ENCODE results near the gene CNTD1.

Gene CNTD1

GRCh38 chr17:42782166-42783061, 16.2 kb upstream of the CNTD1 start:
- Histone ChIP-seq H3K14ac (ENCODE audit: low read length) (no peak overlapping the region), H3K18ac (ENCODE audit: low read length) (no peak overlapping the region), H2BK120ac (ENCODE audit: insufficient read depth, low read length, poor library complexity) (no peak overlapping the region), H2AFZ (ENCODE audit: insufficient read depth, low read length, poor library complexity) (no peak overlapping the region), H3K4ac (ENCODE audit: low read depth, low read length) (no peak overlapping the region), H3K79me1 (ENCODE audit: low read length) (peaks cover 4% of the 10 kb centered on the region), H3K9ac (ENCODE audit: low read length) (no peak overlapping the region), H4K12ac (ENCODE audit: low read depth, low read length) (no peak overlapping the region), H3K79me2 (ENCODE audit: control insufficient read depth, insufficient read depth, low read length, poor library complexity) (peaks cover 4% of the 10 kb centered on the region), H4K91ac (ENCODE audit: low read depth, low read length) (no peak overlapping the region), H3K27me3 (ENCODE audit: insufficient read depth, low read length) (peaks cover 9% of the 10 kb centered on the region), H2BK12ac (ENCODE audit: low read length) (no peak overlapping the region), H3K23ac (ENCODE audit: low read length) (no peak overlapping the region), H3K27ac (ENCODE audit: low read depth, low read length) (no peak overlapping the region), H3K36me3 (ENCODE audit: control insufficient read depth in 1 of 2, insufficient read depth in 2 of 2, low read length in 2 of 2) (peaks cover 16 to 18% of the 10 kb centered on the region in 2 experiments), H4K8ac (ENCODE audit: low read depth, low read length) (no peak overlapping the region), H2BK5ac (ENCODE audit: low read depth, low read length, poor library complexity) (no peak overlapping the region), H3K4me1 (ENCODE audit: control insufficient read depth in 1 of 2, insufficient read depth in 2 of 2, low read length in 2 of 2) (peaks cover 24 to 29% of the 10 kb centered on the region in 2 experiments), H2AK5ac (ENCODE audit: low read length) (peak overlapping the region; percentile 1), H3K4me3 (ENCODE audit: low read depth, low read length) (no peak overlapping the region), H3K4me2 (ENCODE audit: low read length) (no peak overlapping the region), H3K9me3 (ENCODE audit: insufficient read depth, low read depth, low read length) (no peaks in the 10 kb centered on the region)
- DNase-seq = no peak
- WGBS (ENCODE audit: extremely low coverage, insufficient coverage, insufficient read length) = no CpG with 5 or more reads among the region's 29 CpGs

- peak; percentile 74 to 82 for DNase-seq
- Histone ChIP-seq H2BK12ac (ENCODE audit: low read length) (no peak overlapping the region), H2AFZ (ENCODE audit: insufficient read depth, low read length, poor library complexity) (no peak overlapping the region), H2BK5ac (ENCODE audit: low read depth, low read length, poor library complexity) (no peak overlapping the region), H3K4me1 (ENCODE audit: control insufficient read depth in 1 of 2, insufficient read depth in 2 of 2, low read length in 2 of 2) (peaks cover 24 to 29% of the 10 kb centered on the region in 2 experiments), H3K27me3 (ENCODE audit: insufficient read depth, low read length) (peaks cover 9% of the 10 kb centered on the region), H3K9me3 (ENCODE audit: insufficient read depth, low read depth, low read length) (no peaks in the 10 kb centered on the region), H3K23ac (ENCODE audit: low read length) (no peak overlapping the region), H3K4me3 (ENCODE audit: low read depth, low read length) (no peak overlapping the region), H3K9ac (ENCODE audit: low read length) (no peak overlapping the region), H3K14ac (ENCODE audit: low read length) (no peak overlapping the region), H3K4ac (ENCODE audit: low read depth, low read length) (no peak overlapping the region), H4K91ac (ENCODE audit: low read depth, low read length) (peak overlapping the region; percentile 20), H3K79me1 (ENCODE audit: low read length) (peaks cover 4% of the 10 kb centered on the region), H3K18ac (ENCODE audit: low read length) (no peak overlapping the region), H3K4me2 (ENCODE audit: low read length) (peak overlapping the region; percentile 28), H3K27ac (ENCODE audit: low read depth, low read length) (no peak overlapping the region), H4K8ac (ENCODE audit: low read depth, low read length) (no peak overlapping the region), H2AK5ac (ENCODE audit: low read length) (no peak overlapping the region), H3K36me3 (ENCODE audit: control insufficient read depth in 1 of 2, insufficient read depth in 2 of 2, low read length in 2 of 2) (peaks cover 11 to 12% of the 10 kb centered on the region in 2 experiments), H3K79me2 (ENCODE audit: control insufficient read depth, insufficient read depth, low read length, poor library complexity) (peaks cover 4% of the 10 kb centered on the region), H4K12ac (ENCODE audit: low read depth, low read length) (no peak overlapping the region), H2BK120ac (ENCODE audit: insufficient read depth, low read length, poor library complexity) (no peak overlapping the region)
- WGBS (ENCODE audit: extremely low coverage, insufficient coverage, insufficient read length) = no CpG with 5 or more reads among the region's 9 CpGs
Observed at GRCh38 chr17:42783062-42783790, 15.4 kb upstream of the CNTD1 start.

- H4K12ac ChIP-seq (ENCODE audit: low read depth, low read length) = peak overlapping the region; percentile 2
- H3K9me3 ChIP-seq (ENCODE audit: insufficient read depth, low read depth, low read length) = no peaks in the 10 kb centered on the region
- no peak overlapping the region for H3K23ac ChIP-seq (ENCODE audit: low read length)
- no peak for DNase-seq
- H2BK5ac ChIP-seq (ENCODE audit: low read depth, low read length, poor library complexity) = peak overlapping the region; percentile 10
- no peak overlapping the region for H3K4ac ChIP-seq (ENCODE audit: low read depth, low read length)
- H3K4me3 ChIP-seq (ENCODE audit: low read depth, low read length) = no peak overlapping the region
- no CpG with 5 or more reads among the region's 22 CpGs for WGBS (ENCODE audit: extremely low coverage, insufficient coverage, insufficient read length)
- peaks cover 24 to 29% of the 10 kb centered on the region in 2 experiments for H3K4me1 ChIP-seq (ENCODE audit: control insufficient read depth in 1 of 2, insufficient read depth in 2 of 2, low read length in 2 of 2)
- peaks cover 4% of the 10 kb centered on the region for H3K79me2 ChIP-seq (ENCODE audit: control insufficient read depth, insufficient read depth, low read length, poor library complexity)
- peak overlapping the region; percentile 20 for H4K91ac ChIP-seq (ENCODE audit: low read depth, low read length)
- H2BK12ac ChIP-seq (ENCODE audit: low read length) = peak overlapping the region; percentile 46
- no peak overlapping the region for H2AFZ ChIP-seq (ENCODE audit: insufficient read depth, low read length, poor library complexity)
- no peak overlapping the region for H3K18ac ChIP-seq (ENCODE audit: low read length)
- H3K9ac ChIP-seq (ENCODE audit: low read length) = no peak overlapping the region
- no peak overlapping the region for H3K27ac ChIP-seq (ENCODE audit: low read depth, low read length)
- peak overlapping the region; percentile 24 for H2BK120ac ChIP-seq (ENCODE audit: insufficient read depth, low read length, poor library complexity)
- no peak overlapping the region for H3K4me2 ChIP-seq (ENCODE audit: low read length)
- H2AK5ac ChIP-seq (ENCODE audit: low read length) = peak overlapping the region; percentile 40
- no peak overlapping the region for H4K8ac ChIP-seq (ENCODE audit: low read depth, low read length)
- H3K79me1 ChIP-seq (ENCODE audit: low read length) = peaks cover 4% of the 10 kb centered on the region
- peaks cover 7% of the 10 kb centered on the region in 2 experiments for H3K36me3 ChIP-seq (ENCODE audit: control insufficient read depth in 1 of 2, insufficient read depth in 2 of 2, low read length in 2 of 2)
- peaks cover 9% of the 10 kb centered on the region for H3K27me3 ChIP-seq (ENCODE audit: insufficient read depth, low read length)
- H3K14ac ChIP-seq (ENCODE audit: low read length) = no peak overlapping the region
Observed at GRCh38 chr17:42783791-42784138, 14.9 kb upstream of the CNTD1 start.

- H3K4me1 ChIP-seq (ENCODE audit: control insufficient read depth in 1 of 2, insufficient read depth in 2 of 2, low read length in 2 of 2) = peaks cover 24 to 29% of the 10 kb centered on the region in 2 experiments
- H3K18ac ChIP-seq (ENCODE audit: low read length) = no peak overlapping the region
- H3K79me1 ChIP-seq (ENCODE audit: low read length) = peaks cover 4% of the 10 kb centered on the region
- no peak overlapping the region for H3K23ac ChIP-seq (ENCODE audit: low read length)
- H2BK12ac ChIP-seq (ENCODE audit: low read length) = peak overlapping the region; percentile 46
- H4K12ac ChIP-seq (ENCODE audit: low read depth, low read length) = no peak overlapping the region
- no peak overlapping the region for H3K27ac ChIP-seq (ENCODE audit: low read depth, low read length)
- no peak overlapping the region for H2AFZ ChIP-seq (ENCODE audit: insufficient read depth, low read length, poor library complexity)
- peak overlapping the region; percentile 24 for H2BK120ac ChIP-seq (ENCODE audit: insufficient read depth, low read length, poor library complexity)
- H4K8ac ChIP-seq (ENCODE audit: low read depth, low read length) = no peak overlapping the region
- no peak overlapping the region for H3K9ac ChIP-seq (ENCODE audit: low read length)
- H4K91ac ChIP-seq (ENCODE audit: low read depth, low read length) = no peak overlapping the region
- no peak for DNase-seq
- H3K4ac ChIP-seq (ENCODE audit: low read depth, low read length) = no peak overlapping the region
- peaks cover under 1% of the 10 kb centered on the region in 2 experiments for H3K36me3 ChIP-seq (ENCODE audit: control insufficient read depth in 1 of 2, insufficient read depth in 2 of 2, low read length in 2 of 2)
- no peak overlapping the region for H2BK5ac ChIP-seq (ENCODE audit: low read depth, low read length, poor library complexity)
- H3K9me3 ChIP-seq (ENCODE audit: insufficient read depth, low read depth, low read length) = no peaks in the 10 kb centered on the region
- H3K79me2 ChIP-seq (ENCODE audit: control insufficient read depth, insufficient read depth, low read length, poor library complexity) = peaks cover 4% of the 10 kb centered on the region
- H3K4me3 ChIP-seq (ENCODE audit: low read depth, low read length) = no peak overlapping the region
- H3K14ac ChIP-seq (ENCODE audit: low read length) = no peak overlapping the region
- H2AK5ac ChIP-seq (ENCODE audit: low read length) = peak overlapping the region; percentile 40
- peaks cover 9% of the 10 kb centered on the region for H3K27me3 ChIP-seq (ENCODE audit: insufficient read depth, low read length)
- WGBS (ENCODE audit: extremely low coverage, insufficient coverage, insufficient read length) = no CpG with 5 or more reads among the region's 25 CpGs
- no peak overlapping the region for H3K4me2 ChIP-seq (ENCODE audit: low read length)
Observed at GRCh38 chr17:42784409-42784808, 14.3 kb upstream of the CNTD1 start.

Measured in trophoblast cell (in vitro differentiated cells and primary cell).